HG03469 (cell line): Measurements from ENCODE around the gene CTF1.
A peak's percentile ranks its signal among the peaks of the same experiment; 100 is the strongest.

ENCODE experiments used
- ATAC-seq: cut with Tn5 transposase; IDR thresholded peaks from one replicate; pipeline ENCODE4 v1.9.1; 2021; ENCODE audit warnings: mild to moderate bottlenecking, moderate library complexity, moderate number of reproducible peaks; ENCODE audit not compliant: unreplicated experiment

The CTF1 gene

GRCh38 chr16:30904114-30904780 lies 7.8 kb downstream of the CTF1 start:
- no peak for ATAC-seq

- no peak for ATAC-seq
Measured at GRCh38 chr16:30907064-30907463, 10.7 kb downstream of the CTF1 start.

- ATAC-seq = no peak
Measured at GRCh38 chr16:30910427-30911029, 14.1 kb downstream of the CTF1 start.

GRCh38 chr16:30912794-30913412 lies 16.5 kb downstream of the CTF1 start:
- no peak for ATAC-seq

GRCh38 chr16:30914830-30915229 lies 18.4 kb downstream of the CTF1 start:
- no peak for ATAC-seq

GRCh38 chr16:30918614-30919013 lies 22.2 kb downstream of the CTF1 start:
- ATAC-seq = no peak

- no peak for ATAC-seq
Measured at GRCh38 chr16:30920891-30921290, 24.5 kb downstream of the CTF1 start.

DNA sequence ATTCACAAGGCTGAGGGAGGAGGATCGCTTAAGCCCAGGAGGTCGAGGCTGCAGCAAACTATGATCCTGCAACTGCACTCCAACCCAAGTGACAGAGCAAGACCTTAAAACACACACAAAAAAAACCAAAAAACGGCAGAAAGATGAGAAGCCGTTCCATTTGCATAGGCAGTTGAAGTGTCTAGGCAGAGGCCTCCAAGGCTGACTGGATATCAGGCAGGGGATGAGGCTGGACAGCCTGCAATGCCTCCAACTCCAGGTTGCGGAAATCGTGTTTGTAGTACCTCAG lies 25.0 kb downstream of the CTF1 start:
- no peak for ATAC-seq

- no peak for ATAC-seq
Measured at GRCh38 chr16:30921748-30922419, 25.5 kb downstream of the CTF1 start.

DNA sequence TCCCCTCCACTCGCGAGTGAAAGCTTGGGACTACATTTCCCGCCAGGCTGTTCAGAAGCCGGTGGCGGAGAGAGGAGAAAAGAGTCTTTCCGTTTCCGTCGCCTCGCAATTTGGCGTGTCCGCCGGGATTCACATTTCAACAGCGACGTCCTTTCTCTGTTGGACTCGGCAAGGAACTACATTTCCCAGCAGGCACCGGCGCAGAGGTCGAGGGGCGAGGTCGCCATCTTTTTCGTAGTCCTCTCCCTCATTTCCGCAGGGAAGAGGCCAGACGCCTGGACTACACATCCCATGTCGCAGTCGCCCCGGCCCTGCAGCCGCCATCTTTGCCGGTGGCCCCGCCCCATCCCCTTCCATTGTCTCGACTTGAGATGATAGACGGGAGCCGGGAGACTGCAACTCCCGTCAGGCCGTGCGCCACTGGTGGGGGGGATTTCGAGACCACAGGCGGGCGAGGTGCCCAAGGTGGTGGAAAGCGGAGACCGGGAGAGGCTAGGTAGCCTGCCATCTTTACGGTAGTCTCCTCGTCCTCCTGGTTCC lies 26.1 kb downstream of the CTF1 start:
- ATAC-seq = peak; percentile 56

DNA sequence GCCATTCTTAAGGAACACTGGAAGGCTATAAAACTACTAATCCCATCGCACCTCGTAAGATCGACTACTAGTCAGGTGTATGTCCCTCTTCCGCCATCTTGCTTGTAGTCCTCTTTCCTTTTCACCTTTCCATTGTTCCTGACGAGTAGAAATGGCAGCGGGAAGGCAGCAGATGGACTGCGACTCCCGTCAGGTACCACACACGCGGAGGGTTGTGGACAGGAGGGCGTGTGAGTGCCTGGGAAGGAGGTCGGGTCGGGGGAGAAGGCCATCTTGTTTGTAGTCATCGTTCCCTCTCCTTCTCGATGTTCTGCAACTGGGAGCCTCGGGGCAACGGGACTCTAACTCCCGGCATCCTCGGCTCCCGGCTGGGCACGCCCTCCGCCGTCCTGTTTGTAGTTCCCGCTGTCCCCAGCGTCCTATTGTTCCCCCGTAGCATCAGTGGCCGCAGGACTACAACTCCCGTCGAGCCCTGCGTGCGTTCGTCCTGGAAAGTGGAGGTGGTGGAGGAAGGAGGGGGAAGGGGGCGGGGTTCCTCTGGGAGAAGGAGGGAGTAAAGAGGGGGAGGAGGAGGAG lies 26.6 kb downstream of the CTF1 start:
- ATAC-seq = peak; percentile 53

- ATAC-seq = no peak
Measured at GRCh38 chr16:30923554-30924075, 27.2 kb downstream of the CTF1 start, which contains the start of gene FBXL19. TSS of gene FBXL19 (plus strand) at chr16:30923572. CDS start at chr16:30925755, 2,183 bp downstream.

- no peak for ATAC-seq
Measured at GRCh38 chr16:30924076-30924912, 27.9 kb downstream of the CTF1 start.

DNA sequence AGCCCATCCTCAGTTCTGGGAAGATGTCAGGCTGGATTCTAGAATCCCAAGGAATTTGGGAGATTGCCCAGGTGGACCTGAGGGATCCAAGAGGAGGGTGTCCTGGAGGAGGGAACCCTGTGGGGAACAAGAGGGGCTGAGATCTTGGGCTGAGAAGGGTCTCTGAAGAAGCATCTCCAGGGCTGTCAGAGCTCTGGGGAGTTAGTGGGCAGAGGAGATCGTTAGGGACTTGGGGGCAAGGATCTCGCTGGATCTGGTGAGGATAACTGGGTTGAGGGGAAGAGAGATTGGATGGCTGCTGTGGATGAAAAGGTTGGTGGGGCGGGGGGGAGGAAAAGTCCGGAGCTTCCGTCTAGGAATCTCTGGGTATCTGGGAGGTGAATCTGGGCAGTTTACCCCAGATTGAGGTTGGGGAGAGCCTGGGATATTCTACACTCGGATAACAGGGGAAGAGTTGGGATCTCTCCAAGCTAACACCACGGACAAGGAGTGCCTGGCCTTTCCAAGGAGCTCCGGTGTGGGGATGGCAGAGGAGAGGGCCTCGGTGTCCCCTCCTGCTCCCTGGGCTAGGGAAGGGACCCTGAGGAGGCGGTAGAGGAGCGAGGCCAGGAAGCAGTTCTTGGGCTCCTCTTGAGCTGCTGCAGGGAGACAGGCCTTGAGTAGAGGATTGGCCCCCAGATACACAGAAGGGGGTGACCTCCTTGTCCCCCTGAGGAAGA lies 28.7 kb downstream of the CTF1 start:
- no peak for ATAC-seq

- ATAC-seq = no peak
Measured at GRCh38 chr16:30925632-30925987, 29.2 kb downstream of the CTF1 start.

- ATAC-seq = no peak
Measured at GRCh38 chr16:30925995-30926811, 29.8 kb downstream of the CTF1 start.

DNA sequence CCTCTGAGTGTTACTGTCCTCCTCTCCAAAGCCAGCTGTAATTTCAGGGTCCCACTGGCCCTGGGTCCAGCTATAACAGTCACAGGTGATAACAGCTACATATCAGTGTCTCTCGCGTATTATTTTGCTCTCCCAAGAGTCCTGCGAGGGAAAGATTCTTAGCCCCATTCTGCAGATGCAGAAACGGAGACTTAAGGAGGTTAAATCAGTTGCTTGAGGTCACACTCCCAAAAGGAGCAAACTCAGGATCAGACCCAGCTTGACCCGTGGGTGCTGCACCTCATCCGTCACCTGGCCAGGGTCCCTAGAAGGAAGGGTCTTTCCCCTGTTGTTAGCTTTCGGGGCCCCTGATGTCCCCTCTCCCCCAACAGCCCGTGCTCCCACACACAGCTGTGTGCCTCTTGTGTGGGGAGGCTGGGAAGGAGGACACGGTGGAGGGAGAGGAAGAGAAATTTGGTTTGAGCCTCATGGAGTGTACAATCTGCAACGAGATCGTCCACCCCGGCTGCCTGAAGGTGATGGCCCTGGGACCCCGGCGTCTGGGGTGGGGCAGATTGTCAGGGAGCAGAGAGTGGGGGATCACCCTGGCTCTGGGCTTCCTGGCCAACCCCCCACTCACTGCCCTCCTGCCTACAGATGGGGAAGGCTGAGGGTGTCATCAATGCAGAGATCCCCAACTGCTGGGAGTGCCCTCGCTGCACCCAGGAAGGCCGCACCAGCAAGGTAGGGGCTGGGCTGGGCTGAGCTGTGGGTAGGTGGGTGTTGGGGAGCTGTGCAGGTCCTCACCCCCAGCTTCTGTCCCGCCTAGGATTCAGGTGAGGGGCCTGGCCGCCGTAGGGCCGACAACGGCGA lies 30.7 kb downstream of the CTF1 start:
- no peak for ATAC-seq
